ENCODE data around the gene CEP128. TPM values are rescaled to one million over a fixed set of nuclear protein-coding genes. Genes with fewer than 3 reads are reported as not detected.

Gene CEP128
- total and polyA plus RNA-seq, 7 donors: 0.79 to 2.3 (median 1.8) TPM

- DNase-seq: no peak
- TF ChIP-seq CTCF (IDR thresholded peaks at IDR 0.05): no peak
- WGBS, 3 donors: 65 to 77% (median 66%) methylated on average over 3 of the region's 3 CpGs
- ATAC-seq: no peak
- intact Hi-C loops (cut with DNase I): no loop called here
- Histone ChIP-seq H3K27ac (no peak overlapping the region), H3K4me1 (no peaks in the 10 kb centered on the region), H3K9me3 (no peaks in the 10 kb centered on the region), H3K27me3 (ENCODE audit: insufficient read depth in 3 of 3, low read length in 2 of 3) (no peaks in the 10 kb centered on the region), H3K4me3 (no peak overlapping the region), H3K36me3 (ENCODE audit: insufficient read depth in 1 of 2, low read depth in 1 of 2) (no peaks in the 10 kb centered on the region)
These were observed 248.6 kb downstream of the CEP128 start for GRCh38 chr14:80692903-80693302.

- intact Hi-C loops (cut with DNase I): no loop called here
- ATAC-seq (no peak), DNase-seq (no peak)
- H3K27me3 ChIP-seq (ENCODE audit: insufficient read depth in 3 of 3, low read length in 2 of 3): no peaks in the 10 kb centered on the region
- no peaks in the 10 kb centered on the region for H3K4me1 ChIP-seq
- no peak for TF ChIP-seq CTCF (IDR thresholded peaks at IDR 0.05)
- no peak overlapping the region for H3K4me3 ChIP-seq
- H3K36me3 ChIP-seq (ENCODE audit: insufficient read depth in 1 of 2, low read depth in 1 of 2): no peaks in the 10 kb centered on the region
- 97 to 99% (median 97%) methylated on average over 3 of the region's 3 CpGs for WGBS, 3 donors
- no peak overlapping the region for H3K27ac ChIP-seq
- peaks cover 6% of the 10 kb centered on the region for H3K9me3 ChIP-seq
These were observed 259.9 kb downstream of the CEP128 start for GRCh38 chr14:80681651-80682050.

GRCh38 chr14:80679273-80679672 lies 262.3 kb downstream of the CEP128 start:
- peaks cover 6% of the 10 kb centered on the region for H3K9me3 ChIP-seq
- intact Hi-C loops (cut with DNase I): no loop called here
- WGBS, 3 donors: 80 to 97% (median 93%) methylated on average over 5 of the region's 5 CpGs

GRCh38 chr14:80678436-80678835 lies 263.1 kb downstream of the CEP128 start:
- H3K27me3 ChIP-seq (ENCODE audit: insufficient read depth in 3 of 3, low read length in 2 of 3): no peaks in the 10 kb centered on the region
- no peaks in the 10 kb centered on the region for H3K4me1 ChIP-seq
- H3K4me3 ChIP-seq: no peak overlapping the region
- DNase-seq (no peak), ATAC-seq (no peak)
- intact Hi-C loops (cut with DNase I): no loop called here
- H3K9me3 ChIP-seq: peaks cover 6% of the 10 kb centered on the region
- no peak overlapping the region for H3K27ac ChIP-seq
- no peak for TF ChIP-seq CTCF (IDR thresholded peaks at IDR 0.05)
- 89 to 94% (median 94%) methylated on average over 3 of the region's 3 CpGs for WGBS, 3 donors
- H3K36me3 ChIP-seq (ENCODE audit: insufficient read depth in 1 of 2, low read depth in 1 of 2): no peaks in the 10 kb centered on the region

More at GRCh38 chr14:80679273-80679672, 262.3 kb downstream of the CEP128 start:
- Histone ChIP-seq H3K36me3 (ENCODE audit: insufficient read depth in 1 of 2, low read depth in 1 of 2) (no peaks in the 10 kb centered on the region), H3K4me1 (no peaks in the 10 kb centered on the region), H3K4me3 (no peak overlapping the region), H3K27me3 (ENCODE audit: insufficient read depth in 3 of 3, low read length in 2 of 3) (no peaks in the 10 kb centered on the region), H3K27ac (no peak overlapping the region)
- no peak for ATAC-seq
- TF ChIP-seq CTCF (IDR thresholded peaks at IDR 0.05): no peak
- no peak for DNase-seq

- no peaks in the 10 kb centered on the region for H3K4me1 ChIP-seq
- H3K36me3 ChIP-seq (ENCODE audit: insufficient read depth in 1 of 2, low read depth in 1 of 2): no peaks in the 10 kb centered on the region
- no peaks in the 10 kb centered on the region for H3K27me3 ChIP-seq (ENCODE audit: insufficient read depth in 3 of 3, low read length in 2 of 3)
- ATAC-seq: no peak
- TF ChIP-seq CTCF (IDR thresholded peaks at IDR 0.05): no peak
- no peak overlapping the region for H3K27ac ChIP-seq
- no peak overlapping the region for H3K4me3 ChIP-seq
- H3K9me3 ChIP-seq: no peaks in the 10 kb centered on the region
- no peak for DNase-seq
- 85 to 89% (median 85%) methylated on average over 2 of the region's 2 CpGs for WGBS, 3 donors
- intact Hi-C loops (cut with DNase I): no loop called here
These were observed 272.1 kb downstream of the CEP128 start for GRCh38 chr14:80669426-80669825.

Measured in psoas muscle (tissue), 8 donors.